Left lung (tissue), 10 donors: ENCODE measurements around the gene MAP2. TPM values are rescaled to one million over a fixed set of nuclear protein-coding genes. Genes with fewer than 3 reads are reported as not detected.

ENCODE experiments used
- ATAC-seq: fragments of 200-7000 bp; cut with Tn5 transposase; one replicate; pipeline ENCODE4 v1.9.1; 2020; ENCODE audit warnings: moderate library complexity
- DNase-seq, 4 donors: peaks; one replicate each; pipeline ENCODE4 v3.0.0-alpha.2; 2013 to 2020
- H3K27ac ChIP-seq, 2 donors: fragments of 200-600 bp; sonication (generic) in 1 of 2; one replicate each; pipeline versions ENCODE4 v1.5.0 to v1.8.0; 2020 to 2021
- H3K27me3 ChIP-seq, 2 donors: fragments of 200-600 bp; sonication (generic) in 1 of 2; one replicate each; pipeline versions ENCODE4 v1.5.0 to v1.8.0; 2020 to 2021
- H3K36me3 ChIP-seq, 2 donors: fragments of 200-600 bp; sonication (generic) in 1 of 2; one replicate each; pipeline versions ENCODE4 v1.5.0 to v1.8.0; 2020 to 2021
- H3K4me1 ChIP-seq, 2 donors: fragments of 200-600 bp; one replicate each; pipeline ENCODE4 v1.8.0; 2021
- H3K4me3 ChIP-seq, 2 donors: fragments of 200-600 bp; sonication (generic) in 1 of 2; one replicate each; pipeline versions ENCODE4 v1.5.0 to v1.8.0; 2020 to 2021; ENCODE audit warnings: mild to moderate bottlenecking in 1 of 2
- H3K9me3 ChIP-seq, 2 donors: fragments of 200-600 bp; sonication (generic) in 1 of 2; one replicate each; pipeline versions ENCODE4 v1.5.0 to v1.8.0; 2020 to 2021
- CTCF ChIP-seq, 2 donors: fragments of 200-600 bp; sonication (generic) in 1 of 2; IDR thresholded peaks; one replicate each; pipeline versions ENCODE4 v1.5.0 to v1.8.0; 2021; ENCODE audit warnings: antibody characterized with exemption in 2 of 2
- intact Hi-C, 2 donors: fragments of 100-400 bp; cut with DNase I; formaldehyde crosslinking; loops; one replicate each; pipeline versions ENCODE4 v1.11.2 to v1.14.2; 2022
- polyA plus RNA-seq, 6 donors: library from polyadenylated mRNA; unstranded; fragments of 120-200 nt; gene quantifications; one replicate each; pipeline ENCODE4 v1.2.1, GENCODE V29; 2013; ENCODE audit not compliant: insufficient read length in 6 of 6
- total RNA-seq, 2 donors: library from RNA; stranded (reverse); fragmentation: NEBNext Ultra II Directional; extraction: Animal tissue kit (Norgen Biotek cat#: 25700); gene quantifications; one replicate each; pipeline ENCODE4 v1.2.1, GENCODE V29; 2021
- donor health status: DM: no; HTN: yes; CAD: no.
- donor health status: DM: no; HTN: no; CAD: no.

Gene MAP2
- total and polyA plus RNA-seq, 8 donors: 8.5 to 67.1 (median 11.1) TPM

- Histone ChIP-seq H3K4me1 (peaks cover 9 to 13% of the 10 kb centered on the region in 2 donors), H3K36me3 (no peaks in the 10 kb centered on the region), H3K9me3 (peaks cover 0 to 10% of the 10 kb centered on the region in 2 donors), H3K27me3 (no peaks in the 10 kb centered on the region), H3K27ac (peak overlapping the region; percentile 64 to 73), H3K4me3 (no peak overlapping the region)
- TF ChIP-seq CTCF (IDR thresholded peaks at IDR 0.05): no peak
- peak in 3 of 4 donors; percentile 26 to 48 (median 38) for DNase-seq
- peak; percentile 97 for ATAC-seq
- intact Hi-C loops: no loop called here
Observed at GRCh38 chr2:209495855-209496585, 72.2 kb downstream of the MAP2 start.

- H3K27ac ChIP-seq: peak overlapping the region; percentile 64 to 73
- intact Hi-C loops: no loop called here
Observed at GRCh38 chr2:209496586-209496982, 72.7 kb downstream of the MAP2 start.

GRCh38 chr2:209498614-209499013 is 74.8 kb downstream of the MAP2 start:
- H3K36me3 ChIP-seq: no peaks in the 10 kb centered on the region
- H3K27me3 ChIP-seq: no peaks in the 10 kb centered on the region
- intact Hi-C loops: no loop called here
- H3K9me3 ChIP-seq: peaks cover 0 to 10% of the 10 kb centered on the region in 2 donors
- DNase-seq (no peak), ATAC-seq (no peak)
- H3K4me1 ChIP-seq: peaks cover 9 to 13% of the 10 kb centered on the region in 2 donors
- H3K27ac ChIP-seq: no peak overlapping the region
- H3K4me3 ChIP-seq: no peak overlapping the region
- no peak for TF ChIP-seq CTCF (IDR thresholded peaks at IDR 0.05)

More at GRCh38 chr2:209496586-209496982, 72.7 kb downstream of the MAP2 start:
- DNase-seq: no peak
- Histone ChIP-seq H3K36me3 (no peaks in the 10 kb centered on the region), H3K9me3 (peaks cover 0 to 10% of the 10 kb centered on the region in 2 donors), H3K27me3 (no peaks in the 10 kb centered on the region), H3K4me3 (no peak overlapping the region), H3K4me1 (peaks cover 9 to 13% of the 10 kb centered on the region in 2 donors)
- TF ChIP-seq CTCF (IDR thresholded peaks at IDR 0.05): no peak
- peak; percentile 14 for ATAC-seq

- H3K36me3 ChIP-seq: no peaks in the 10 kb centered on the region
- H3K27ac ChIP-seq: no peak overlapping the region
- intact Hi-C loops: no loop called here
- H3K4me1 ChIP-seq: peaks cover 9 to 13% of the 10 kb centered on the region in 2 donors
- peaks cover 0 to 10% of the 10 kb centered on the region in 2 donors for H3K9me3 ChIP-seq
- no peak for DNase-seq
- H3K27me3 ChIP-seq: no peaks in the 10 kb centered on the region
- H3K4me3 ChIP-seq: no peak overlapping the region
- TF ChIP-seq CTCF (IDR thresholded peaks at IDR 0.05): no peak
- no peak for ATAC-seq
Observed at GRCh38 chr2:209499069-209499468, 75.2 kb downstream of the MAP2 start.

- Histone ChIP-seq H3K27me3 (no peaks in the 10 kb centered on the region), H3K9me3 (peaks cover 0 to 10% of the 10 kb centered on the region in 2 donors), H3K27ac (no peak overlapping the region), H3K4me3 (no peak overlapping the region), H3K36me3 (no peaks in the 10 kb centered on the region), H3K4me1 (peaks cover 0 to 3% of the 10 kb centered on the region in 2 donors)
- DNase-seq: no peak
- no peak for TF ChIP-seq CTCF (IDR thresholded peaks at IDR 0.05)
- intact Hi-C loops: no loop called here
- no peak for ATAC-seq
Observed at GRCh38 chr2:209501579-209501978, 77.7 kb downstream of the MAP2 start.
